Esophagus squamous epithelium (tissue), 5 donors: ENCODE results near the gene CPNE5. TPM values are rescaled to one million over a fixed set of nuclear protein-coding genes. Genes with fewer than 3 reads are reported as not detected.

Experiments
- DNase-seq: peaks from one replicate; lab custom pipeline; 2025; lab: John Stamatoyannopoulos, UW
- H3K27ac ChIP-seq, 4 donors: fragments of 200-600 bp; sonication (generic); one replicate each; pipeline ENCODE4 v1.5.1; 2016 to 2019; ENCODE audit warnings: mild to moderate bottlenecking in 1 of 4
- H3K27me3 ChIP-seq, 4 donors: fragments of 200-600 bp; sonication (generic); 1 replicate in 3 of 4; 2 replicates in 1 of 4; pipeline versions ENCODE4 v1.5.1 to v1.6.0; 2017 to 2021; ENCODE audit warnings: antibody characterized with exemption in 1 of 4
- H3K36me3 ChIP-seq, 3 donors: fragments of 200-600 bp; sonication (generic); one replicate each; pipeline ENCODE4 v1.5.1; 2016 to 2019
- H3K4me1 ChIP-seq, 3 donors: fragments of 200-600 bp; sonication (generic); one replicate each; pipeline ENCODE4 v1.5.1; 2017 to 2019
- H3K4me3 ChIP-seq, 4 donors: fragments of 200-600 bp; sonication (generic); 1 replicate in 3 of 4; 2 replicates in 1 of 4; pipeline ENCODE4 v1.5.1; 2016 to 2019; ENCODE audit warnings: mild to moderate bottlenecking in 2 of 4, moderate library complexity in 1 of 4
- H3K9me3 ChIP-seq, 3 donors: fragments of 200-600 bp; sonication (generic); one replicate each; pipeline ENCODE4 v1.5.1; 2016 to 2019
- CTCF ChIP-seq, 6 experiments: fragments of 450-650 bp in 4 of 6; fragments of 200-600 bp in 2 of 6; sonication (generic) in 2 of 6; IDR thresholded peaks; one replicate each; pipeline ENCODE4 v1.5.1; 2016 to 2019; ENCODE audit warnings: antibody characterized with exemption in 6 of 6, mild to moderate bottlenecking in 4 of 6, moderate library complexity in 4 of 6
- POLR2A ChIP-seq, 4 donors: fragments of 450-650 bp; IDR thresholded peaks; one replicate each; pipeline ENCODE4 v1.6.1; 2017; ENCODE audit warnings: antibody characterized with exemption in 4 of 4, mild to moderate bottlenecking in 4 of 4, moderate library complexity in 3 of 4
- WGBS, 2 donors: methylation state at CpG; one replicate each; pipeline ENCODE4 v1.1.5; 2018; 5-methylcytosine and 5-hydroxymethylcytosine counted together
- intact Hi-C: fragments of 100-400 bp; cut with DNase I; formaldehyde crosslinking; loops from one replicate; pipeline ENCODE4 v1.15.0; 2022
- total RNA-seq, 4 donors: library from RNA; depleted of rRNA; stranded (reverse); fragments of >200 nt; gene quantifications; one replicate each; pipeline ENCODE4 v1.1.0, GENCODE V29; 2016
- donor health status: DM: yes; HTN: yes; CAD: no.

The CPNE5 gene
- total RNA-seq, 4 donors from 2014 or later, result 1.2 to 2.5 (median 1.5) TPM

GRCh38 chr6:36788768-36789167, 50.5 kb downstream of the CPNE5 start:
- TF ChIP-seq CTCF (IDR thresholded peaks at IDR 0.05) (no peak), POLR2A (IDR thresholded peaks at IDR 0.05) (no peak)
- Histone ChIP-seq H3K27me3 (peaks cover 0 to 30% (median 0%) of the 10 kb centered on the region in 4 donors), H3K9me3 (no peaks in the 10 kb centered on the region), H3K4me3 (no peak overlapping the region), H3K27ac (no peak overlapping the region), H3K36me3 (no peaks in the 10 kb centered on the region), H3K4me1 (peaks cover 0 to 10% (median 0%) of the 10 kb centered on the region in 3 donors)
- WGBS, 2 donors, result 20 to 23% methylated on average over 1 to 4 of the region's 4 CpGs
- intact Hi-C loops, result no loop called here
- DNase-seq, result no peak

- peaks cover 0 to 24% (median 0%) of the 10 kb centered on the region in 4 donors for H3K27me3 ChIP-seq
- no peak overlapping the region for H3K4me3 ChIP-seq
- 92 to 100% methylated on average over 2 of the region's 8 CpGs for WGBS, 2 donors
- intact Hi-C loops, result no loop called here
- no peak for DNase-seq
- H3K36me3 ChIP-seq, result no peaks in the 10 kb centered on the region
- H3K27ac ChIP-seq, result no peak overlapping the region
- no peaks in the 10 kb centered on the region for H3K9me3 ChIP-seq
- TF ChIP-seq CTCF (IDR thresholded peaks at IDR 0.05) (no peak), POLR2A (IDR thresholded peaks at IDR 0.05) (no peak)
- peaks cover 0 to 10% (median 0%) of the 10 kb centered on the region in 3 donors for H3K4me1 ChIP-seq
Measured at GRCh38 chr6:36788186-36788585, 51.1 kb downstream of the CPNE5 start.

GRCh38 chr6:36787210-36787609, 52.0 kb downstream of the CPNE5 start:
- Histone ChIP-seq H3K4me1 (peaks cover 0 to 10% (median 0%) of the 10 kb centered on the region in 3 donors), H3K9me3 (no peaks in the 10 kb centered on the region), H3K27me3 (peaks cover 0 to 15% (median 0%) of the 10 kb centered on the region in 4 donors), H3K36me3 (no peaks in the 10 kb centered on the region), H3K27ac (no peak overlapping the region), H3K4me3 (no peak overlapping the region)
- DNase-seq, result no peak
- intact Hi-C loops, result no loop called here
- no peak for TF ChIP-seq CTCF (IDR thresholded peaks at IDR 0.05)
- no peak for TF ChIP-seq POLR2A (IDR thresholded peaks at IDR 0.05)
- WGBS, 2 donors, result 88 to 93% methylated on average over 4 of the region's 4 CpGs

- 57 to 76% methylated on average over 6 of the region's 6 CpGs for WGBS, 2 donors
- TF ChIP-seq CTCF (IDR thresholded peaks at IDR 0.05), result no peak
- no peak for TF ChIP-seq POLR2A (IDR thresholded peaks at IDR 0.05)
- Histone ChIP-seq H3K27me3 (peaks cover 0 to 10% (median 0%) of the 10 kb centered on the region in 4 donors), H3K36me3 (no peaks in the 10 kb centered on the region), H3K27ac (no peak overlapping the region), H3K4me1 (peaks cover 0 to 10% (median 0%) of the 10 kb centered on the region in 3 donors), H3K4me3 (no peak overlapping the region), H3K9me3 (no peaks in the 10 kb centered on the region)
- intact Hi-C loops, result no loop called here
- DNase-seq, result no peak
Measured at GRCh38 chr6:36786055-36786675, 53.1 kb downstream of the CPNE5 start.

- H3K4me3 ChIP-seq, result no peak overlapping the region
- H3K27me3 ChIP-seq, result peaks cover 0 to 3% (median 0%) of the 10 kb centered on the region in 4 donors
- TF ChIP-seq CTCF (IDR thresholded peaks at IDR 0.05) (no peak), POLR2A (IDR thresholded peaks at IDR 0.05) (no peak)
- no peak for DNase-seq
- H3K4me1 ChIP-seq, result peaks cover 0 to 14% (median 0%) of the 10 kb centered on the region in 3 donors
- no peak overlapping the region for H3K27ac ChIP-seq
- WGBS, 2 donors, result 60 to 80% methylated on average over 2 of the region's 3 CpGs
- no peaks in the 10 kb centered on the region for H3K9me3 ChIP-seq
- H3K36me3 ChIP-seq, result no peaks in the 10 kb centered on the region
- intact Hi-C loops, result no loop called here
Measured at GRCh38 chr6:36784376-36784636, 54.9 kb downstream of the CPNE5 start.
